GM12865 (cell line): ENCODE results near the gene SUGP2.
A peak's percentile ranks its signal among the peaks of the same experiment; 100 is the strongest.

Experiments
- DNase-seq: peaks from one replicate; pipeline ENCODE4 v3.0.0; 2010; ENCODE audit warnings: low read depth
- H3K4me3 ChIP-seq: 2 replicates; pipeline ENCODE4 v1.5.1; 2011; ENCODE audit warnings: mild to moderate bottlenecking, low read depth, low read length, control low read depth
- TF ChIP-seq, protein P1 (sequence below): IDR thresholded peaks from 2 replicates; pipeline ENCODE4 v1.5.1; 2011; ENCODE audit warnings: low read length, control low read depth, low read depth, inconsistent platforms; ENCODE audit not compliant: insufficient read depth; ENCODE audit errors: missing control alignments

The SUGP2 gene

DNA sequence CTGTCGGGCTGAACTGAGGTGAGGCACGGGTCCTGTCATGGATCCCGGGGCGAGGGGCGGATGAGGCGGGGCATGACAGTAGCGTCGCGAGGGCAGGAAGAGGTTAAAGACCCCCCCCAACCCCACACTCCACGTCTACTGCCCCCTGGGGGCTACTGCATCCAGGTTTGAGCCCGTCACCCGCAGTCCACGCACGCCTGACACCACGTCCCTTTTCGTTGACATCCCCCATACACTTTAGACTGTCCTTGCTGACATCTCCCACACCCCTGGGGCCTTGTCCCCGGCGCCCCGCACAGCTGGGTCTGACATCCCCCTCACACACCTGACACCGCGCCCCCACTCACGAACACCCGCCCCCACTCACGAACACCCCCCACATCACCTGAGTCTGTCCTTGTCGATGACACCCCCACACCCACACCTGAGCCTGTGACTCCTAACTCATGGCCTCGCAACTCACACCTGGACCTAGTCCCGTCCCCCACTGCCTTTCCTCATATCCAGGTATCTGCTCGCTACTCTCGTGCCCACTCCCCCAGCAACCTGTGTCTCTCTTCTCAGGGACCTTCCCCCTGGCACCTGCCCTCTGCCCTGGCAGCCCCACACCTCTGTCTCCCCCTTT, 30.9 kb upstream of the SUGP2 start:
- DNase-seq, result peak; percentile 28
- peak overlapping the region; percentile 82 for H3K4me3 ChIP-seq
- TF ChIP-seq, protein P1, sequence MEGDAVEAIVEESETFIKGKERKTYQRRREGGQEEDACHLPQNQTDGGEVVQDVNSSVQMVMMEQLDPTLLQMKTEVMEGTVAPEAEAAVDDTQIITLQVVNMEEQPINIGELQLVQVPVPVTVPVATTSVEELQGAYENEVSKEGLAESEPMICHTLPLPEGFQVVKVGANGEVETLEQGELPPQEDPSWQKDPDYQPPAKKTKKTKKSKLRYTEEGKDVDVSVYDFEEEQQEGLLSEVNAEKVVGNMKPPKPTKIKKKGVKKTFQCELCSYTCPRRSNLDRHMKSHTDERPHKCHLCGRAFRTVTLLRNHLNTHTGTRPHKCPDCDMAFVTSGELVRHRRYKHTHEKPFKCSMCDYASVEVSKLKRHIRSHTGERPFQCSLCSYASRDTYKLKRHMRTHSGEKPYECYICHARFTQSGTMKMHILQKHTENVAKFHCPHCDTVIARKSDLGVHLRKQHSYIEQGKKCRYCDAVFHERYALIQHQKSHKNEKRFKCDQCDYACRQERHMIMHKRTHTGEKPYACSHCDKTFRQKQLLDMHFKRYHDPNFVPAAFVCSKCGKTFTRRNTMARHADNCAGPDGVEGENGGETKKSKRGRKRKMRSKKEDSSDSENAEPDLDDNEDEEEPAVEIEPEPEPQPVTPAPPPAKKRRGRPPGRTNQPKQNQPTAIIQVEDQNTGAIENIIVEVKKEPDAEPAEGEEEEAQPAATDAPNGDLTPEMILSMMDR, result peak; percentile 49

DNA sequence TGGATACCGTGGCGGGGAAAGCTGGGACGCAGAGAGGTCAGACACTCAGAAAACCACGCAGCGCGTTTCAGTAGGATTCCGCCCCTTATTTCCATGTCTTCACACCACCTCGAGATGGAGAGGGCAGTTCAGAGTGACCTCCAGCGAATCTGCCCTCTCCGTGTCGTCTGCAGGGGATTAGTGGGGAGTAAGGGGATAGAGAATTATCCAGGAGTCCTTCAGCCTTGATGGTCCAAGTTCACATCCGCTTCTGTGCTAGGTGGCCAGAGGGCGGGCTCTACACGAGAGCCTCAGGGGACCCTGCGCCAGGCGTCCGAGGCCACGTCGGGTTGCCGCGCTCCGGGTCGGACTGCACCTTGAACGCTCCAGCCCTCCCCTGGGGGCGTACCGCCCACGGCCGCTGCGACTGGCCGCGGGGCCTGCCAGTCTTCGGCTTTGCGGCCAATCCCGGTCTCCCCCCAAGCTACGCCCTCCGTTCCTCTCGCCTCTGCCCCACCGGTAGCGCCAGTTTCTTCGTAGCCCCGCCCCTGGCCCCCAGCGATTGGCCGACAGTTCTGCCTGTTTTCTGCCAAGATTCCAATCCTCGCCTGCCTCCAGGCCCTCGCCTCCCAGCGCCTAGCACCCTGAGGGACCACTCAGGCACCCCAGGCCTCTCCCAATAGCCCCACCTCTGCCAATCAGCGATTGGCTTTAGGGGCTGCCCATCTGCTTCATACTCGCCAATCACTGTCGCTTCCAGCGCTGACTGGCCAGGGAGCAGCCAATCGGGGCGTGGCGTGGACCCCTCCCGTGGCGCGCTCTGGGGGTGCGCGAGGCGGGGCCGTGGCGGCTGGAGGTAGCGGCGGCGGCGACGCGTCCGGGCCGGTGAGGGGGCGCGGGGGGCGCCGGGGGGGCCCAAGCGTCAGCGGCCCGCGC, 30.1 kb upstream of the SUGP2 start, which contains the start of gene SLC25A42:
Gene SLC25A42 (plus strand): TSS at position 812 of the 915 bp plus-strand sequence. CDS start 32,131 bp downstream, outside the sequence.
- peak within 1 kb of the TSS; percentile 82 for H3K4me3 ChIP-seq
- TF ChIP-seq, protein P1, result no peak
- DNase-seq, result peak; percentile 100

DNA sequence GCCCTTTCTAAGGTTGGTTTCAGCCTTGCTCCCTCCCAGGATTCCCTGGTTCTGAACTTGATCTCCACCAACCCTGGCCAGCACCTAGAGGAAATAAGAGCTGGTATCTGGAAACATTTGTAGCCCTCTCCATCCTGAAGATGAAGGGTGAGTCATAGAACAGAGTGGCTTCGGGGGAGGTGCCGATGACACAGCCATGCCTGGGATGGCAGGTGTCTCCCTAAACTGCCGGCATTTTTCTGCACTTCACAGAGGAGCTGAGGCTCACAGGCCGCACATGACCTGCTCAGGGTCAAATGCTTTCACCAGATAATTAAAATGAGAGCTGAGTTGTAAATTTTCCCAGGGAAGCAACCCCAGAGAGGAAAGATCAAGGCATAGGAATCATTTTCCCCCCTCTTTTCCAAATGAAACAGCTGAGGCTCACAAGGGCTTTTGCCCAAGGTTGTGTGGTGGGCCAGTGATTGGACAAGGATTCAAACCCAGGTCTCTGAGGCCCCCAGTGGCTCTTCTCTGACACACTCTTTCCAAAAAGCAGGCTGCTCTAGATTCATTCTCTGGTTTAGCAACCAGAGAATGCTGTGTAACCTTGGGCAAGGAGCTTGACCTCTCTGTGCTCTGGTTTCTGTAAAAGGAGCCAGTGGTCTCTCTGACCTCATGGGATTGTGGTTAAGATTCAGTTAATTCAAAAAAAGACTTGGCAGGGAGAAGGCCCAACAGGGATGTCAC, 29.3 kb upstream of the SUGP2 start:
- H3K4me3 ChIP-seq, result peak overlapping the region; percentile 62
- no peak for DNase-seq
- TF ChIP-seq, protein P1, result no peak

DNA sequence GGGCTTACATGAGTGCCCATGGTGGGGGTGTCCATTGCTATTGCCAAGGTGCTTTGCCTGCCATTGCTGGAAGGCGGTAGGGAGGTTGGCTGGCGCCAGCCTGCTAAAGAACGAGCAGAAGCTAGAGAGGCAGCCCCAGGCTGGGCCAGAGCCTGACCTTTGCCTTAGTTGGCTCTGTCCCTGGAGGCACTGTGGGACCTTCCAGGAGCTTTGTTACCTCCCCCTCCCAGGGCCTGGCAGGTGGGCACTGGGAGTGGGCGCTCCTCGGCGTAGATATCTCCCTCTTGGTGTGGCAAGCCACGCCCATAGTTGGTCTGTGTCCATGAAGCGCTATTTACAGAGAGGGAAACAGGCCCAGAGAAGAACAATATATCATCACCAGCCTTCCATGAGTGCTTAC, 28.2 kb upstream of the SUGP2 start:
- TF ChIP-seq, protein P1, result no peak
- H3K4me3 ChIP-seq, result no peak overlapping the region
- DNase-seq, result no peak

DNA sequence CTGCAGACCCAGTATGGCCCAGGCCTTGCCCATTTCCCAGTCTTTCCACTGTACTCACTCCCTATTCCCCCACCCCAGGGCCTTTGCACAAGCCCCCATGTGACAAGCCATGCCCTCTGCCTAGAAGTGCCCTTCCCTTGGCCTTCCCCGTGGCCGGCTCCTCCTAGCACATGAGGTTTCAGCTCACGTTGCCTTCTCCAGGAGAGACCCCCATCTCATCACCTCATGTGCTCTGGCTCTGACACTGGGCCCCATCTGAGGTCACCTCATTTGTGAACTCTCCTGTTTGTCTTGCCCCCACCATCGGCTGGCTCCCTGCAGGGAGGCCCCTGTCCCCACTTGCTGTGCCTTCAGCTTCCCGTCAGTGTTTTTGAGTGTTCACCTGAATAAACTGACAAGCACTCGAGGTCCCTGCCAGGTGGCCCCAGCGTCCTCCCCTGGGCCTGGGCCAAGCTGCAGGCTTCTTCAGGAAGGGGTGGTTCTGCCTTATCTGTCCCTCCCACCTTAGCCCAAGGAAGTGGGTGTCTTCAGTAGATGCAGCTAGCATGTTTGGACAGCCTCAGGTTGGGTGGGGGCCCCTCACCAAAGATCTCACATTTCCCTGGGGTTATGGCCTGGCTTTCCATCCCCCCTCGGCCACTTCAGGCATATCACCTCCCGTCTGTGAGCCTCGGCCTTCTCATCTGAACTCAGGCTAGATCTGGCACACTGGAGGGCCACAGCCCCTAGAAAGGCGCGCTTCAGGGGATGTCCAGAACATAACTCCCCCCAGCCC, 26.7 kb upstream of the SUGP2 start:
- DNase-seq, result no peak
- no peak overlapping the region for H3K4me3 ChIP-seq
- TF ChIP-seq, protein P1, result no peak

DNA sequence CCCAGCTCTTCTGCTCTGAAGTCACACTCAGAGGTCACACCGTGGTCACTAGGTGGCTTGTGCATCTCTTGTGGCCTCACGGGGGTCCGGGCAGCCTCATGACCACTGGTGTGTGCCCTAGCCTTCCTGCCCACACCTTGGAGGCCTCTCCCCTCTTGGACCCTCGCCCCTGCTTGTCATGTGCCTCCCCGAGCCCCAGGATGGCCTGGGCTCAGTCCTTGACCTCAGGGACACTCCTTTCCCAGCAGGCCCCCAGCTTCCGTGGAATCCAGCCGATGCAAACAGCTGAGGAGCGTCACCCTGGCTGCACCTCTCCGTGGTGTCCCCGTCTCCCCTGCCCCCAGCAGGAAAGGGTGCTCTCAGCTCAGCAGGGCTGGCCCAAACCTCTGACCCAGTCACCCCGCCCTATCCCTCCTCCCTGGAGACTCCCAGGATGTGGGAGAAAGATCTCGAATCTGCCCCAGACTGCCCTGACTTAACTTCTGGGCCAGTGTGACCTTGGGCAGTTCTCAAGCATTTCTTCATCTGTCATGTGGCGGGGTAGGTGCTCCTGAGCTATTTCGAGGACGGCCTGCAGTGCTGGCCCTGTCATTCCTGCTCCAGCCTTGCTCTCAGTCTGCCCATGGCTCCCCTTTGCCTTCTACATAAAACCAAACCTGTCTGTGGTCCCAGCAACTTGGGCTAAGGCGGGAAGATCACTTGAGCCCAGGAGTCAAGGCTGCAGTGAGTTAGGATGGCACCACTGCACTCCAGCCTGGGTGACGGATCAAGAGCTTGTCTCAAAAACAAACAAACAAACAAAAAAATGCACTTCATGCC, 25.9 kb upstream of the SUGP2 start:
- DNase-seq, result no peak
- H3K4me3 ChIP-seq, result no peak overlapping the region
- TF ChIP-seq, protein P1, result no peak
